Natural killer cell treated with Interleukin-12 subunit alpha and Interleukin-12 subunit beta and Interleukin-15 and Interleukin-18, amount 100 ng/mL, for 72 hours (primary cell): ENCODE measurements around the gene OLIG2. TPM values are rescaled to one million over a fixed set of nuclear protein-coding genes. Genes with fewer than 3 reads are reported as not detected.

Source experiments
- ATAC-seq, 2 donors: fragments of 150-1000 bp; cut with Tn5 transposase in 1 of 2; sonication (Bioruptor Pico), chemical (Tn5 transposase) in 1 of 2; 2 replicates each; pipeline ENCODE4 v1.10.0; 2021
- DNase-seq: peaks from one replicate; pipeline ENCODE4 v3.0.0; 2022; ENCODE audit warnings: low spot score
- H3K27ac Mint-ChIP-seq, 2 donors: 1 replicate in 1 of 2; 2 replicates in 1 of 2; pipeline ENCODE4 v1.8.0; 2022; ENCODE audit warnings: mixed read lengths in 2 of 2, mild to moderate bottlenecking in 1 of 2, moderate library complexity in 1 of 2
- H3K27me3 Mint-ChIP-seq, 2 donors: 1 replicate in 1 of 2; 2 replicates in 1 of 2; pipeline ENCODE4 v1.8.0; 2022; ENCODE audit warnings: mixed read lengths in 2 of 2
- H3K36me3 Mint-ChIP-seq: one replicate; pipeline ENCODE4 v1.8.0; 2022; ENCODE audit warnings: mixed read lengths
- H3K4me1 Mint-ChIP-seq, 2 donors: 1 replicate in 1 of 2; 2 replicates in 1 of 2; pipeline ENCODE4 v1.8.0; 2022; ENCODE audit warnings: low read depth in 2 of 2, mixed read lengths in 2 of 2, mild to moderate bottlenecking in 1 of 2
- H3K4me3 Mint-ChIP-seq: one replicate; pipeline ENCODE4 v1.8.0; 2022; ENCODE audit warnings: mixed read lengths
- H3K9me3 Mint-ChIP-seq: 2 replicates; pipeline ENCODE4 v1.8.0; 2022; ENCODE audit warnings: mixed read lengths
- total RNA-seq, 2 donors: library from RNA; stranded (reverse); gene quantifications; one replicate each; pipeline ENCODE4 v1.2.3, GENCODE V29; 2022

Gene OLIG2
- total RNA-seq, 2 donors from 2014 or later, result not detected

DNA sequence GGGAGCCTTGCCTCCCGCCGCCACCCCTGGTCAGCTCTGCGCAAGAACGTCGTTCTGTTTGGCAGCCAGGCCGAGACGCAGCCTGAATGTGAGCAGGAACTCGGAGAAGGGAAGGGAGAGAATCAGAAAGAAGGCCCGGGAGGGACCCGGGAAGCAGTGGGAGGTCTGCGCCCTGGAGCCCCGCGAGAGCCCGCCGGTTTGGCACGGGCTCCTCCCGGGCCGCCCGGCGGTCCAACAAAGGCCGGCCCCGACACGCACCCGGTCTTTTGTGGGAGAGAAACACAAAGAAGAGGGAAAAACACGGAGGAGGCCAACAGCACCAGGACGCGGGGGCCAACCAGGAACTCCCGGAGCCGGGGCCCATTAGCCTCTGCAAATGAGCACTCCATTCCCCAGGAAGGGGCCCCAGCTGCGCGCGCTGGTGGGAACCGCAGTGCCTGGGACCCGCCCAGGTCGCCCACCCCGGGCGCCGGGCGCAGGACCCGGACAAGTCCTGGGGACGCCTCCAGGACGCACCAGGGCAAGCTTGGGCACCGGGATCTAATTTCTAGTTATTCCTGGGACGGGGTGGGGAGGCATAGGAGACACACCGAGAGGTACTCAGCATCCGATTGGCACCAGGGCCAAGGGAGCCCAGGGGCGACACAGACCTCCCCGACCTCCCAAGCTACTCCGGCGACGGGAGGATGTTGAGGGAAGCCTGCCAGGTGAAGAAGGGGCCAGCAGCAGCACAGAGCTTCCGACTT lies 2.7 kb upstream of the OLIG2 start:
- Mint-ChIP-seq H3K27me3 (peaks cover 57 to 67% of the 10 kb centered on the region in 2 donors), H3K4me1 (peaks cover 42 to 44% of the 10 kb centered on the region in 2 donors), H3K27ac (peak overlapping the region in 1 of 2 donors; percentile 32), H3K9me3 (no peaks in the 10 kb centered on the region), H3K4me3 (peak overlapping the region; percentile 50), H3K36me3 (no peaks in the 10 kb centered on the region)
- no peak for DNase-seq
- ATAC-seq, result no peak

GRCh38 chr21:33023574-33024200 lies 2.0 kb upstream of the OLIG2 start:
- ATAC-seq, result no peak
- peak overlapping the region; percentile 18 to 48 for H3K27ac Mint-ChIP-seq
- H3K4me1 Mint-ChIP-seq, result peaks cover 46 to 50% of the 10 kb centered on the region in 2 donors
- H3K9me3 Mint-ChIP-seq, result no peaks in the 10 kb centered on the region
- H3K36me3 Mint-ChIP-seq, result no peaks in the 10 kb centered on the region
- H3K27me3 Mint-ChIP-seq, result peaks cover 52 to 67% of the 10 kb centered on the region in 2 donors
- peak overlapping the region; percentile 22 for H3K4me3 Mint-ChIP-seq
- DNase-seq, result no peak

DNA sequence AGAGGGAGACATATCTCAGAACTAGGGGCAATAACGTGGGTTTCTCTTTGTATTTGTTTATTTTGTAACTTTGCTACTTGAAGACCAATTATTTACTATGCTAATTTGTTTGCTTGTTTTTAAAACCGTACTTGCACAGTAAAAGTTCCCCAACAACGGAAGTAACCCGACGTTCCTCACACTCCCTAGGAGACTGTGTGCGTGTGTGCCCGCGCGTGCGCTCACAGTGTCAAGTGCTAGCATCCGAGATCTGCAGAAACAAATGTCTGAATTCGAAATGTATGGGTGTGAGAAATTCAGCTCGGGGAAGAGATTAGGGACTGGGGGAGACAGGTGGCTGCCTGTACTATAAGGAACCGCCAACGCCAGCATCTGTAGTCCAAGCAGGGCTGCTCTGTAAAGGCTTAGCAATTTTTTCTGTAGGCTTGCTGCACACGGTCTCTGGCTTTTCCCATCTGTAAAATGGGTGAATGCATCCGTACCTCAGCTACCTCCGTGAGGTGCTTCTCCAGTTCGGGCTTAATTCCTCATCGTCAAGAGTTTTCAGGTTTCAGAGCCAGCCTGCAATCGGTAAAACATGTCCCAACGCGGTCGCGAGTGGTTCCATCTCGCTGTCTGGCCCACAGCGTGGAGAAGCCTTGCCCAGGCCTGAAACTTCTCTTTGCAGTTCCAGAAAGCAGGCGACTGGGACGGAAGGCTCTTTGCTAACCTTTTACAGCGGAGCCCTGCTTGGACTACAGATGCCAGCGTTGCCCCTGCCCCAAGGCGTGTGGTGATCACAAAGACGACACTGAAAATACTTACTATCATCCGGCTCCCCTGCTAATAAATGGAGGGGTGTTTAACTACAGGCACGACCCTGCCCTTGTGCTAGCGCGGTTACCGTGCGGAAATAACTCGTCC lies 1.3 kb upstream of the OLIG2 start:
- DNase-seq (no peak), ATAC-seq (no peak)
- Mint-ChIP-seq H3K4me3 (peak overlapping the region; percentile 22), H3K27me3 (peaks cover 48 to 67% of the 10 kb centered on the region in 2 donors), H3K36me3 (no peaks in the 10 kb centered on the region), H3K27ac (peak overlapping the region; percentile 18 to 48), H3K9me3 (no peaks in the 10 kb centered on the region), H3K4me1 (peaks cover 46 to 48% of the 10 kb centered on the region in 2 donors)

DNA sequence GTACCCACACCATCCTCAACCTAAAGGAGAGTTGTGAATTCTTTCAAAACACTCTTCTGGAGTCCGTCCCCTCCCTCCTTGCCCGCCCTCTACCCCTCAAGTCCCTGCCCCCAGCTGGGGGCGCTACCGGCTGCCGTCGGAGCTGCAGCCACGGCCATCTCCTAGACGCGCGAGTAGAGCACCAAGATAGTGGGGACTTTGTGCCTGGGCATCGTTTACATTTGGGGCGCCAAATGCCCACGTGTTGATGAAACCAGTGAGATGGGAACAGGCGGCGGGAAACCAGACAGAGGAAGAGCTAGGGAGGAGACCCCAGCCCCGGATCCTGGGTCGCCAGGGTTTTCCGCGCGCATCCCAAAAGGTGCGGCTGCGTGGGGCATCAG lies 638 bp upstream of the OLIG2 start:
- Mint-ChIP-seq H3K36me3 (no peaks in the 10 kb centered on the region), H3K4me3 (no peak overlapping the region), H3K27me3 (peaks cover 51 to 71% of the 10 kb centered on the region in 2 donors), H3K27ac (no peak overlapping the region), H3K4me1 (peaks cover 48 to 53% of the 10 kb centered on the region in 2 donors), H3K9me3 (no peaks in the 10 kb centered on the region)
- DNase-seq, result no peak
- no peak for ATAC-seq

GRCh38 chr21:33026443-33026858 lies 716 bp downstream of the OLIG2 start:
- Mint-ChIP-seq H3K4me1 (peaks cover 42 to 47% of the 10 kb centered on the region in 2 donors), H3K36me3 (no peaks in the 10 kb centered on the region), H3K9me3 (no peaks in the 10 kb centered on the region), H3K4me3 (peak overlapping the region; percentile 58), H3K27ac (peak overlapping the region; percentile 34 to 57), H3K27me3 (peaks cover 45 to 63% of the 10 kb centered on the region in 2 donors)
- DNase-seq, result no peak
- ATAC-seq, result no peak

DNA sequence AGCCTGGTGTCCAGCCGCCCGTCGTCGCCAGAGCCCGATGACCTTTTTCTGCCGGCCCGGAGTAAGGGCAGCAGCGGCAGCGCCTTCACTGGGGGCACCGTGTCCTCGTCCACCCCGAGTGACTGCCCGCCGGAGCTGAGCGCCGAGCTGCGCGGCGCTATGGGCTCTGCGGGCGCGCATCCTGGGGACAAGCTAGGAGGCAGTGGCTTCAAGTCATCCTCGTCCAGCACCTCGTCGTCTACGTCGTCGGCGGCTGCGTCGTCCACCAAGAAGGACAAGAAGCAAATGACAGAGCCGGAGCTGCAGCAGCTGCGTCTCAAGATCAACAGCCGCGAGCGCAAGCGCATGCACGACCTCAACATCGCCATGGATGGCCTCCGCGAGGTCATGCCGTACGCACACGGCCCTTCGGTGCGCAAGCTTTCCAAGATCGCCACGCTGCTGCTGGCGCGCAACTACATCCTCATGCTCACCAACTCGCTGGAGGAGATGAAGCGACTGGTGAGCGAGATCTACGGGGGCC lies 1.2 kb downstream of the OLIG2 start:
- H3K4me3 Mint-ChIP-seq, result peak overlapping the region; percentile 58
- peaks cover 40 to 58% of the 10 kb centered on the region in 2 donors for H3K27me3 Mint-ChIP-seq
- no peaks in the 10 kb centered on the region for H3K9me3 Mint-ChIP-seq
- no peak for ATAC-seq
- H3K36me3 Mint-ChIP-seq, result no peaks in the 10 kb centered on the region
- DNase-seq, result no peak
- peaks cover 42 to 44% of the 10 kb centered on the region in 2 donors for H3K4me1 Mint-ChIP-seq
- peak overlapping the region in 1 of 2 donors; percentile 57 for H3K27ac Mint-ChIP-seq

GRCh38 chr21:33027401-33028286 lies 1.9 kb downstream of the OLIG2 start:
- peak overlapping the region; percentile 80 for H3K4me3 Mint-ChIP-seq
- no peaks in the 10 kb centered on the region for H3K9me3 Mint-ChIP-seq
- ATAC-seq, result no peak
- DNase-seq, result no peak
- no peaks in the 10 kb centered on the region for H3K36me3 Mint-ChIP-seq
- H3K4me1 Mint-ChIP-seq, result peaks cover 39 to 44% of the 10 kb centered on the region in 2 donors
- H3K27ac Mint-ChIP-seq, result peak overlapping the region in 1 of 2 donors; percentile 41
- H3K27me3 Mint-ChIP-seq, result peaks cover 37 to 58% of the 10 kb centered on the region in 2 donors

DNA sequence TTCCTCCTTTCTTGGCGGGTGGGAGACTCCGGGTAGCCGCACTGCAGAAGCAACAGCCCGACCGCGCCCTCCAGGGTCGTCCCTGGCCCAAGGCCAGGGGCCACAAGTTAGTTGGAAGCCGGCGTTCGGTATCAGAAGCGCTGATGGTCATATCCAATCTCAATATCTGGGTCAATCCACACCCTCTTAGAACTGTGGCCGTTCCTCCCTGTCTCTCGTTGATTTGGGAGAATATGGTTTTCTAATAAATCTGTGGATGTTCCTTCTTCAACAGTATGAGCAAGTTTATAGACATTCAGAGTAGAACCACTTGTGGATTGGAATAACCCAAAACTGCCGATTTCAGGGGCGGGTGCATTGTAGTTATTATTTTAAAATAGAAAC lies 2.5 kb downstream of the OLIG2 start:
- ATAC-seq, result no peak
- Mint-ChIP-seq H3K27me3 (peaks cover 36 to 57% of the 10 kb centered on the region in 2 donors), H3K27ac (peak overlapping the region in 1 of 2 donors; percentile 41), H3K36me3 (no peaks in the 10 kb centered on the region), H3K9me3 (no peaks in the 10 kb centered on the region), H3K4me1 (peaks cover 38 to 43% of the 10 kb centered on the region in 2 donors), H3K4me3 (peak overlapping the region; percentile 80)
- no peak for DNase-seq

DNA sequence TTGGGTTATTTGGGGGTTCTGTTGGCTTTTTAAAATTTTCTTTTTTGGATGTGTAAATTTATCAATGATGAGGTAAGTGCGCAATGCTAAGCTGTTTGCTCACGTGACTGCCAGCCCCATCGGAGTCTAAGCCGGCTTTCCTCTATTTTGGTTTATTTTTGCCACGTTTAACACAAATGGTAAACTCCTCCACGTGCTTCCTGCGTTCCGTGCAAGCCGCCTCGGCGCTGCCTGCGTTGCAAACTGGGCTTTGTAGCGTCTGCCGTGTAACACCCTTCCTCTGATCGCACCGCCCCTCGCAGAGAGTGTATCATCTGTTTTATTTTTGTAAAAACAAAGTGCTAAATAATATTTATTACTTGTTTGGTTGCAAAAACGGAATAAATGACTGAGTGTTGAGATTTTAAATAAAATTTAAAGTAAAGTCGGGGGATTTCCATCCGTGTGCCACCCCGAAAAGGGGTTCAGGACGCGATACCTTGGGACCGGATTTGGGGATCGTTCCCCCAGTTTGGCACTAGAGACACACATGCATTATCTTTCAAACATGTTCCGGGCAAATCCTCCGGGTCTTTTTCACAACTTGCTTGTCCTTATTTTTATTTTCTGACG lies 3.1 kb downstream of the OLIG2 start:
- peaks cover 36 to 42% of the 10 kb centered on the region in 2 donors for H3K4me1 Mint-ChIP-seq
- ATAC-seq, result no peak
- no peaks in the 10 kb centered on the region for H3K36me3 Mint-ChIP-seq
- H3K4me3 Mint-ChIP-seq, result peak overlapping the region; percentile 80
- peaks cover 35 to 54% of the 10 kb centered on the region in 2 donors for H3K27me3 Mint-ChIP-seq
- no peaks in the 10 kb centered on the region for H3K9me3 Mint-ChIP-seq
- H3K27ac Mint-ChIP-seq, result no peak overlapping the region
- no peak for DNase-seq

DNA sequence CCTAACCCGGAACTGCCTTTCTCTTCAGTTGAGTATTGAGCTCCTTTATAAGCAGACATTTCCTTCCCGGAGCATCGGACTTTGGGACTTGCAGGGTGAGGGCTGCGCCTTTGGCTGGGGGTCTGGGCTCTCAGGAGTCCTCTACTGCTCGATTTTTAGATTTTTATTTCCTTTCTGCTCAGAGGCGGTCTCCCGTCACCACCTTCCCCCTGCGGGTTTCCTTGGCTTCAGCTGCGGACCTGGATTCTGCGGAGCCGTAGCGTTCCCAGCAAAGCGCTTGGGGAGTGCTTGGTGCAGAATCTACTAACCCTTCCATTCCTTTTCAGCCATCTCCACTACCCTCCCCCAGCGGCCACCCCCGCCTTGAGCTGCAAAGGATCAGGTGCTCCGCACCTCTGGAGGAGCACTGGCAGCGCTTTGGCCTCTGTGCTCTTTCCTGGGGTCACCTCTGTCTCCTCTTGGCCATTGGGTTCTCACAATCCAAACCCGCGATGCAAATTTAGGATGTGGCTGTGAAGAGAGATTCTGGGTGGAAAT lies 3.7 kb downstream of the OLIG2 start:
- Mint-ChIP-seq H3K27me3 (peaks cover 30 to 48% of the 10 kb centered on the region in 2 donors), H3K9me3 (no peaks in the 10 kb centered on the region), H3K4me3 (peak overlapping the region; percentile 80), H3K4me1 (peaks cover 30 to 37% of the 10 kb centered on the region in 2 donors), H3K36me3 (no peaks in the 10 kb centered on the region), H3K27ac (no peak overlapping the region)
- ATAC-seq (no peak), DNase-seq (no peak)

DNA sequence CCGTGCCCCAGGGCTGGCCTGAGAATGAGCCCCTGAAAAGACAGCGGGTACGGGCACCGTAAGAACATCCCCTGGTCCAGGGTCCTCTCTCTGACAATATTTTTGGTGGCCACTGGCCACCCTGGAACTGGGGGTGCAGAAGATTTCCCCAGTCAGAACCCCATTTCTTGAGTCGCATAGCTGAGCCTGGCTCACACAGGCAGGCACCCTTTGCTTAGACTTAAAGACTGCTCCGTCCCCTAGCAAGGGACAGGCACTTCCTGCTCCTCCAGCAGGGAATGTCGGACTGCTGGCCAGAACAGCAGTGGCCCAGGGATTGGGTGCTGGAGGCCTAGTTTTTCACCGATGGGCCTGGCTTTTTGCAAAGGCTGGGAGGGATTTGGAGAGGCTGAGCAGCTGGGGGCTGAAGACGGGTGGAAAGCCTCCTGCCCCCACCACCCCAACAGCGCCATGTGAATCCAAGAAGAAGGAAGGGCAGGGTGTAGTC lies 4.3 kb downstream of the OLIG2 start:
- Mint-ChIP-seq H3K27me3 (peaks cover 30 to 45% of the 10 kb centered on the region in 2 donors), H3K36me3 (no peaks in the 10 kb centered on the region), H3K27ac (no peak overlapping the region), H3K4me1 (peaks cover 29 to 37% of the 10 kb centered on the region in 2 donors), H3K4me3 (peak overlapping the region; percentile 80), H3K9me3 (no peaks in the 10 kb centered on the region)
- no peak for ATAC-seq
- DNase-seq, result no peak

DNA sequence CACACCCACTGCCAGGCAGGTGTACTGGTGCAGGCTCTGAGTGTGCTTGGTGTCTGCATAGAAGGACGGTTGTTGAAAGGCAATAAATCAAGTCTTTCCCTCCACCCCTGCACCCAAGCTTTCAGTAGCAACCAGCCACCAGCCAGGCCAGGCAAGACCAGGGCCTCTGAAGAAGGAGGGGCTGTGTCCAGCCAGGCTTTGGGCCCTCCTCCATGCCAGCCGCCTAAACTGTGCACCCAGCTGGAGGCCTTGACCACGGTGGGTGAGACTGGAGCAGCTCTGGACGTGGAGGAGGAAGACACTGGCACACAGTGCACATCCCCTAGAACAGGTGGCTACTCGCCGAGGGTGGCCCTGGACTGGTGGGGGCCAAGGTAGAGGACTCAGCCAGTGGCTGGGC lies 4.9 kb downstream of the OLIG2 start:
- H3K4me3 Mint-ChIP-seq, result no peak overlapping the region
- H3K36me3 Mint-ChIP-seq, result no peaks in the 10 kb centered on the region
- peaks cover 29 to 37% of the 10 kb centered on the region in 2 donors for H3K4me1 Mint-ChIP-seq
- ATAC-seq (no peak), DNase-seq (no peak)
- no peak overlapping the region for H3K27ac Mint-ChIP-seq
- no peaks in the 10 kb centered on the region for H3K9me3 Mint-ChIP-seq
- peaks cover 30 to 45% of the 10 kb centered on the region in 2 donors for H3K27me3 Mint-ChIP-seq
